GM19099 (cell line): ENCODE measurements around the gene EMP2.

Source experiments
- POLR2A ChIP-seq: IDR thresholded peaks from 3 replicates; pipeline ENCODE4 v1.6.1; 2011; ENCODE audit warnings: low read depth; ENCODE audit not compliant: insufficient read length; ENCODE audit errors: extremely low read depth

EMP2 gene

DNA sequence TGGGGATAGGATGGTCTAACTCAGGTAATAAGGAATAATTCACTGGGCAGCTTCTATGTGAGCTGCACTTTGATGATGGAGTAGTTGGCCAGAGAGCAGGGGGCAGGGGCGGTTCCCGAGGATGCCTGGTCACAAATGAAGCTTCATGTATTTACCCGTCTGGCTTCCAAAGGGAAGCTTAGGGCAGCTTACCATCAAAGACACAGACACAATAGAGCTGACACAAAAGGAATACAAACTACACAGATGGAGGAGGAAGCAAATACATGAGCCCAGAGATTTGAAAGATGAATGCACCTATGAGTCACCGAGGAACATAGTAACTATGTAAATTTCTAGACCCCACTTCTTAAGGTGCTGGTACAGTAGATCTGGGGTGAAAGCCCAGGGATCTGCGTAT is 8.7 kb upstream of the EMP2 start:
- no peak for TF ChIP-seq POLR2A

- no peak for TF ChIP-seq POLR2A
These were observed 7.2 kb upstream of the EMP2 start for GRCh38 chr16:10587622-10588021.

DNA sequence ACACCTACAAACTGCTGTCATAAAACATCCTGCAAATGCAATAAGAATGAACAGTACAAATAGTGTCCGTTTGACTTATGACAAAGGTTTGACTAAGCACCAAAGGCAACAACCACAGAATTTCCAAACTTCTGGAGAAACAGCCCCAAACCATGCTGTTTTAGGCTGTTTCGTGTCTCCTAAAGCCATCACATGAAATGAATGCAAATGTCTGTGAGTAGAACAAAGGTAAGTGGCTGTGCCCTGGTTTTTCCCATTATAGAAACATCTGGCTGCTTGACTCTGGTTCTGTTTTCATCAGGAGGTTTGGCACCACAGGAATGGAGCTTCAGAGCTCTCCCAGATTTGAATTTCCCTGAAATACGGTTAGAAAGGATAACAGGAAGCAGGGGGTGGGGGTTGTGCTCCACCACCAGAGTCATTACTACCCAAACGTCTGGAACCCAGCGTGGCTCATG is 4.6 kb upstream of the EMP2 start:
- TF ChIP-seq POLR2A: no peak

GRCh38 chr16:10583269-10583668 is 2.9 kb upstream of the EMP2 start:
- no peak for TF ChIP-seq POLR2A

- no peak for TF ChIP-seq POLR2A
These were observed 1.1 kb upstream of the EMP2 start for GRCh38 chr16:10581507-10581906.

- no peak for TF ChIP-seq POLR2A
These were observed 467 bp upstream of the EMP2 start for GRCh38 chr16:10580883-10581247.

- no peak for TF ChIP-seq POLR2A
These were observed 828 bp downstream of the EMP2 start for GRCh38 chr16:10579575-10579964.

DNA sequence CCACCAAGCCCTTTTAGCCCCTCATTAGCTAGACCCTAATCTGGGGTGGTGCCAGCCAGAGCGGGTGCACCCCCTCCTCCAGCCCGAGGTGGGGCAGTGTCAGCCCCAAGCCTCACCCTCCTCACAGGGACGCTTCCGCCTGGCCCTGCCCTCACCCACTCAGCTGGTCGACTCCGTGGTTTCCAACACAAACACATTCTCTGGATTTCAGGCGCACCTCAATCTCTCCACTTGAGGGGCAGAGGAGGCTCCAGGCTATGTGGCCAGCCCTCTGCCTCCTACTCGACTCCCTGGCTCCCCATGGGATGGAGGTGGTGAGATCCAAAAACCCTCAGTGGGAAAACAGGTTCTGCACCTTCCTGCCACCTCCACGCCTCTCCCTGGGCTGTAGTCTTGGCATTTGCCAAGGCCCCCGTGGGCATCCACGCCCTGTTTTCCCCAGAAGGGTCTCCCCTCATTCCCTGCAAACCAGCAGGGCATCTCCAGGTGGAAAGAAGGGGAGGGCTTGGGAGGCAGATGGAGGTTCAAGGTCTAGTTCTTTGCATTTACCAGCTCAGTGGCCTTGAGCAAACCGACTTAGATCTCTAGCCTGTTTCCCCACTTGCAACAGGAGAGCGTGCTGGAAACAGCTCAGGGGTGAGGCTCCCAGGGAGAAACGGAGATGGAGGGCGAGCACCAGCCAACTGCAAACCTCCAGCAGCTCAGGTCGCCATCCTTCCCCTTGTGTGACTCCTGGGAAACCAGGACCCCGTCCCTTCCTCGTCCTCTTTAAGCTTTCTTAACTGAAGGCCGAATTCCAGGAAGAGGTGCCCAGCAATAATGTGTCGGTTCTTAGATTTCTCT is 1.7 kb downstream of the EMP2 start:
- TF ChIP-seq POLR2A: no peak

GRCh38 chr16:10577305-10578202 is 2.8 kb downstream of the EMP2 start:
- no peak for TF ChIP-seq POLR2A

DNA sequence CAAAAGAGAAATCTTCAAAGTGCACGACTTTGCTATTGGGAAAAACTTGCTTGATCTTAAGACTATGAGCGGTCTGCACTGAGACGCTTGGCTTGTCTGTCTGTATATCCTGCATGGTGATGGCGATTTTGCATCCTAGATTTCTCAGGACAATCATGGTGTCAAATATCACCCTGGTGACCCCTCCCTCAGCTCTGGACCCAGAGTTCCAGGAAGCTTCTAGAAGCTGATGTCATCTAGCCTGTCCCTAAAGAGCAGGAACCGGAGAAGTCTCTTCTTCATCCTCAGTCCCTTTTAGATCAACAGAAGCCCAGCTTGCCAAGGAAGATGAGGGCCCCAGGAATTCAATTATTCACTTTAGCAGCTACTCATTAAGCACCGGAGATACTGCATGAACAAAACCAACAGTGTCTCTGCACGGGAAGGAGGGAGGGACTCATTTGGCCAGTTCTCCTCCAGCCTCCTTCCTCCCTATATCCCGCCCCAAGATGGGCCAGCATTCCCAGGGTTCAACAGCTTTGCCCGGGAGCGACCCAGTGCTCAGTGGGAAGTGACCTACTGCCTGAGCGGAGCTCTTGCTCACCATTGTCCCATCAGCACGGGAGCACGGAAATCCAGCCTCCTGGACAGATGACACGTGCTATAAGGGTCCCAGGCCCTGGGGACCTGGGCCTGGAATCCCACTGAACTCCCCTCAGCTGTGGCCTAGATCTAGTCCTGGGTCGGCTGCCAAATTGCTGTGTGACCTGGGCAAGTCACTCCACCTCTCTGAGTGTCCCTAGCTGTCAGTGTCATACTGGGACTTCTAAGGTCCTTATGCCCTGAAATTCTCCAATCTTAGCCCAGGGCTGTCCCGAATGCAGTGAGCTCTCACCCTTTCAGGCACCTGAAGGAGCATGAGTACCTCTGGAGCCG is 3.8 kb downstream of the EMP2 start:
- no peak for TF ChIP-seq POLR2A

- no peak for TF ChIP-seq POLR2A
These were observed 4.8 kb downstream of the EMP2 start for GRCh38 chr16:10575506-10576130.

DNA sequence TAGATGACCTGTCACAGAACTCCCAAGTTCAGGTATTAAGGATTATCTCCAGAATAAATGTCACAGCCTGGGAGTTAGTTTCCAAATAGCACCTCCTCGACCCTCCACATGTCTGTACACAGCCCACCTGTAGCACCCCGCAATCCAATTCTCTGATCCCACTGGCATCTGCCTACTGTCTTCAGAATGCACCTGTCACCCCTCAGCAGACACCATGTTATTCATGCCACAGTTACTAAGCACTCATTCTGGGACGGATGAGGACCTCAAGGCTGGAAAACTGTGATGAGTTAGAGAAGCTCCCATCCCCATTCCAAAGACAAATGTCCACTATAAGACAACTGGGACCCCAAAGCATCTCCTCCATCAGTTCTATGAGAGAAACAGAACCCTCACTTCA is 7.8 kb downstream of the EMP2 start:
- no peak for TF ChIP-seq POLR2A

DNA sequence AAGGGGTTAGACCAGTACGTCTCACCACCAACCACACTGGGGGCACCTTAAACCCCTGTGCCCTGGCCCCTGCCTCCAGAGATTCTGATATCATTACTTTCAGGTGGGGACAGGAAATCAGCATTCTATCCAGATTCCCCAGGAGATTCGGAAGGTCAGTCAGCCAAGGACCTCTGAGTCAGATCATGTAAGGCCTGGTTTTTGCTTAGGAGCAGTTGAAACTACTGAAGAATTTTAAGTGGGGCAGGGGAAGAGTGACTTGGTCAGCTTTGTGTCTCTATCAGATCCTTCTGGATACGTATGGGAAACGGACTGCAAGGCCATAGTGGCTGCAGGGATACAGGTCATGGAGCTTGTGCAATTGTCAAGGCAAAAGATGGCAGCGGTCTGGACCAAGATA is 9.0 kb downstream of the EMP2 start:
- TF ChIP-seq POLR2A: no peak

DNA sequence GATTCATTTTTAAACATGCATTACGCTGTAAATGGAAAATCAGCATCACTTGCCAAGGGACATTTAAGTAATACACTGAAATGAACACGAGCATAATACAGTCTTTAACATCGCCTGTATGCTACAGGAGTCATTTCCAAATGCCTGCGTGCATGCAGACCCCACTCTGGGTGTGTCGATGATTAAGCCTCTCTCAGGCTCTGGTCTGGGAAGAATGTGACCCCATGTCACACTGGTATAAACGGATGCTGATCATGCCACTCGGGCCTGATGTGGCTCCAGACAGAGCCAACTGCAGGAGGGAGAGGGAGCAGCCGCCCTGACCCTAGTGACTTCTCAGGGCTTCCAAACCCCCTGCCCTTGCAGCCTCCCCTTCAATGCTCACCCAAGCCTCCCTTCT is 10.8 kb downstream of the EMP2 start:
- TF ChIP-seq POLR2A: no peak
